ENCODE measurements around the gene GREM2.

DNA sequence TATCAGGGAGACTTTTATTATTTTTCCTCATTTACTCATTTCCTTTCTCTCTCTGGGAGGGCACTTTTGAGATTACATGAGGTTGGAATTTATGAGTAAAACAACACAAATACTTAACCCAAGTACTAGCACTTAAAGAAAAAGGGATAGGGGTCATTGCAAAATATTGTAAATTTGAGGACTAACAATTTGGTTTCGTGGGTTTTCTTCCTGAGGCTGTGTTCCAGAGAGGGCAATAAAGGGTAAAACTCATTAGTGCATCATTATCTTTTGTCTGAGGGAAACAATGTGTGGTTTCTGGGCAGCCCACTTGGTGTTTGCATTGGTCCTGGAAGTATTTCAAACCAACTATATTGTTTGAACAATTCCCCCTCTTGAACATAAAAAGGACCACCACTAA, 96.5 kb downstream of the GREM2 start:
- TF ChIP-seq, protein P1, sequence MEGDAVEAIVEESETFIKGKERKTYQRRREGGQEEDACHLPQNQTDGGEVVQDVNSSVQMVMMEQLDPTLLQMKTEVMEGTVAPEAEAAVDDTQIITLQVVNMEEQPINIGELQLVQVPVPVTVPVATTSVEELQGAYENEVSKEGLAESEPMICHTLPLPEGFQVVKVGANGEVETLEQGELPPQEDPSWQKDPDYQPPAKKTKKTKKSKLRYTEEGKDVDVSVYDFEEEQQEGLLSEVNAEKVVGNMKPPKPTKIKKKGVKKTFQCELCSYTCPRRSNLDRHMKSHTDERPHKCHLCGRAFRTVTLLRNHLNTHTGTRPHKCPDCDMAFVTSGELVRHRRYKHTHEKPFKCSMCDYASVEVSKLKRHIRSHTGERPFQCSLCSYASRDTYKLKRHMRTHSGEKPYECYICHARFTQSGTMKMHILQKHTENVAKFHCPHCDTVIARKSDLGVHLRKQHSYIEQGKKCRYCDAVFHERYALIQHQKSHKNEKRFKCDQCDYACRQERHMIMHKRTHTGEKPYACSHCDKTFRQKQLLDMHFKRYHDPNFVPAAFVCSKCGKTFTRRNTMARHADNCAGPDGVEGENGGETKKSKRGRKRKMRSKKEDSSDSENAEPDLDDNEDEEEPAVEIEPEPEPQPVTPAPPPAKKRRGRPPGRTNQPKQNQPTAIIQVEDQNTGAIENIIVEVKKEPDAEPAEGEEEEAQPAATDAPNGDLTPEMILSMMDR (IDR thresholded peaks at IDR 0.05; ENCODE audit: poor library complexity, severe bottlenecking), result no peak
- TF ChIP-seq EP300 (conservative IDR thresholded peaks at IDR 0.05; ENCODE audit: poor library complexity, severe bottlenecking) (no peak), EZH2 (IDR thresholded peaks at IDR 0.05; ENCODE audit: borderline replicate concordance, insufficient read depth, low read length, poor library complexity, severe bottlenecking) (no peak), SMC3 (conservative IDR thresholded peaks at IDR 0.05; ENCODE audit: poor library complexity) (no peak), POLR2AphosphoS5 (IDR thresholded peaks at IDR 0.05) (no peak), TAF1 (IDR thresholded peaks at IDR 0.05; ENCODE audit: low read depth) (no peak)
